Measurements from ENCODE around the gene NTRK3. TPM values are rescaled to one million over a fixed set of nuclear protein-coding genes. Genes with fewer than 3 reads are reported as not detected.

Gene NTRK3
- total RNA-seq, 4 donors from 2014 or later: 0.35 to 5.8 (median 3.0) TPM

DNA sequence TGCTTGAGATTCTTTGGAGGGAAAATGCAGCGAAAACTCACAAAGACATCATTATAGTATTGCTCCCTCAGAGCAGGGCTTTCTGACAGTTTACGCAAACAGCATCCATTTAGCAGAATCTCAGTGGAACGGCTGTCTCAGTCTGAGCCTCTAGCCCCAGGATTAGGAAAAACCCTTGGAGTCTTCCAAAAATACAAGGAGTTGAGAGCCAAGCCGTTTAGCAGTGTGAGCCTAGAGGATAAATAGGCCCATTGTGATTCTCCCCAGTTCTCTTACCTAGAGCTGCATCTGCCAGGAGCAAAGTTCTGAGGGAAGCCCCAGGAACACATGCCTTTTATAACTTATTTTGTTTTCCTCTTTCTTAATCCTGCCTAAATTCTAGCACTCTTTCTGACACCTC is 359.6 kb downstream of the NTRK3 start:
- Histone ChIP-seq H3K27me3 (no peaks in the 10 kb centered on the region), H3K4me1 (no peaks in the 10 kb centered on the region), H3K4me3 (no peak overlapping the region), H3K36me3 (no peaks in the 10 kb centered on the region), H3K9me3 (no peaks in the 10 kb centered on the region), H3K27ac (no peak overlapping the region)
- TF ChIP-seq CTCF (IDR thresholded peaks at IDR 0.05): no peak
- no peak for TF ChIP-seq POLR2A (IDR thresholded peaks at IDR 0.05)
- DNase-seq: no peak

GRCh38 chr15:87887177-87887576 is 369.4 kb downstream of the NTRK3 start:
- H3K4me1 ChIP-seq: no peaks in the 10 kb centered on the region
- no peaks in the 10 kb centered on the region for H3K27me3 ChIP-seq
- no peak for TF ChIP-seq POLR2A (IDR thresholded peaks at IDR 0.05)
- no peaks in the 10 kb centered on the region for H3K9me3 ChIP-seq
- no peaks in the 10 kb centered on the region for H3K36me3 ChIP-seq
- no peak overlapping the region for H3K27ac ChIP-seq
- no peak for DNase-seq
- no peak overlapping the region for H3K4me3 ChIP-seq

- no peaks in the 10 kb centered on the region for H3K4me1 ChIP-seq
- no peaks in the 10 kb centered on the region for H3K36me3 ChIP-seq
- no peak overlapping the region for H3K4me3 ChIP-seq
- no peaks in the 10 kb centered on the region for H3K27me3 ChIP-seq
- H3K9me3 ChIP-seq: no peaks in the 10 kb centered on the region
- TF ChIP-seq POLR2A (IDR thresholded peaks at IDR 0.05) (no peak), CTCF (IDR thresholded peaks at IDR 0.05) (no peak)
- no peak overlapping the region for H3K27ac ChIP-seq
- no peak for DNase-seq
Measured at GRCh38 chr15:87881026-87881425, 375.5 kb downstream of the NTRK3 start.

DNA sequence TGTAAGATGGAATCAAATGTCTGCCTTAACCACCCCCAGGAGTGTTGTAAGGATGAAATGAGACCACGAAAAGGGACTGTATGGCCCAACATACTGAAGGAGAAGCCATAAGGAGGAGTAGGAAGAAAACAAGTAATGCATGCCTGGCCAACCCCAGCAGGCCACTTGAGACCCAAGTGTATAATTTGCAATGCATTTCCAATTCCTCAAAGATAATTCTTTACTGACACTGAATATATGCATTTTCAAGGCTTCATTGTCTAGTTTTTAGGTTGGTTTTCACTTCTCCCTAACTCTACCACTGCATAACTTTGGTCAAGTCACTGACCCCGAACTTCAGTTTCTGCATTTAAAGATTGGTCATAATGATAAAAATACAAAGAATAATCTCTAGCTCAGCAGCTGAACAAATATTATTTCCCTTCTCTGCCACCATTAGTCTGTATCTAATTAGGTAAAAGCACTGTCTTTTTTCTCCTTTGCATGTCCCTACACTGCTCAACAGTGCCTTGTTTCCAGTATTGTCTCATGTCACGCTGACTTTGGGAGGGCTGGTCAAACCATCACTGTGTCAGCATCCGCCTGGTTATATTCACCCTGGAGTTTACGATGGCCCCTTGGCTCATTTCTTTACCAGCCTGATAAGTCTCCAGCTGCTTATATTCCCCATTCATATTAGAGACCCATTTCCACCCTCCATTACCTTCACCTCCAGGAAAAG is 378.6 kb downstream of the NTRK3 start:
- H3K4me3 ChIP-seq: no peak overlapping the region

GRCh38 chr15:87877114-87877810 is 379.3 kb downstream of the NTRK3 start:
- no peaks in the 10 kb centered on the region for H3K4me1 ChIP-seq
- DNase-seq: no peak
- H3K27me3 ChIP-seq: no peaks in the 10 kb centered on the region
- H3K4me3 ChIP-seq: no peak overlapping the region
- H3K36me3 ChIP-seq: no peaks in the 10 kb centered on the region
- TF ChIP-seq CTCF (IDR thresholded peaks at IDR 0.05) (no peak), POLR2A (IDR thresholded peaks at IDR 0.05) (no peak)
- no peak overlapping the region for H3K27ac ChIP-seq
- no peaks in the 10 kb centered on the region for H3K9me3 ChIP-seq

More for the DNA sequence above, 378.6 kb downstream of the NTRK3 start:
- H3K4me1 ChIP-seq: no peaks in the 10 kb centered on the region
- TF ChIP-seq CTCF (IDR thresholded peaks at IDR 0.05) (no peak), POLR2A (IDR thresholded peaks at IDR 0.05) (no peak)
- H3K36me3 ChIP-seq: no peaks in the 10 kb centered on the region
- no peaks in the 10 kb centered on the region for H3K27me3 ChIP-seq
- no peak for DNase-seq
- H3K9me3 ChIP-seq: no peaks in the 10 kb centered on the region
- H3K27ac ChIP-seq: no peak overlapping the region
